GM06990 (cell line): ENCODE results near the gene PAX5.

ENCODE experiments used
- DNase-seq: peaks from one replicate; pipeline ENCODE4 v3.0.0-alpha.2; 2011; ENCODE audit not compliant: insufficient read length; ENCODE audit errors: extremely low read depth
- H3K27me3 ChIP-seq: replicated peaks from 2 replicates; pipeline ENCODE4 v1.6.0; 2011; ENCODE audit warnings: low read length; ENCODE audit not compliant: control insufficient read depth, insufficient read depth
- H3K36me3 ChIP-seq: 2 replicates; pipeline ENCODE4 v1.5.1; 2011; ENCODE audit warnings: low read length; ENCODE audit not compliant: control insufficient read depth, insufficient read depth
- H3K4me3 ChIP-seq: replicated peaks from 2 replicates; pipeline ENCODE4 v1.5.1; 2011; ENCODE audit warnings: low read depth, mild to moderate bottlenecking, control low read depth, low read length
- CTCF ChIP-seq: IDR thresholded peaks from 2 replicates; pipeline ENCODE4 v1.5.1; 2011; ENCODE audit warnings: low read length, control low read depth, mild to moderate bottlenecking, inconsistent platforms; ENCODE audit not compliant: insufficient read depth, poor library complexity, severe bottlenecking

PAX5 gene

DNA sequence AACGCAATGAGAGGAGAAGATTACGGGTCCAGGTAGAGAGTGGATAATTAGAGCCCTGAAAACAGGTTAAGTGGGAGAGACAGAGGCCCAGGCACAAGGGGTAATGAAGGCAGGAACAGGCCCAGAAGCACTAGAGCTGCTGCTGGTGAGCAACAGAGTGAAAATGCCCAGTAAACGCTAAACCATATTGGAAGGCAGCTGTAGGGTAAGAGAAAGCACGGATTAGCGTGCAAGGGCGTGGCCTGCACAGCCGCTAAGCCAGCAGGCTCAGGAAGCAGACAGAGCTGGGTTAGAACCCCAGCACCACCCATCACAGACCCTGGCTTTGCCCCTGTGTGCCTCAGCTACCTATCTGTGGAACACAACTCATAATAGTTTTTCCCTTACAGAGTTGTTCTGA lies 93.2 kb downstream of the PAX5 start:
- no peak for TF ChIP-seq CTCF
- Histone ChIP-seq H3K36me3 (peaks cover 20% of the 10 kb centered on the region), H3K4me3 (no peak overlapping the region), H3K27me3 (no peaks in the 10 kb centered on the region)
- DNase-seq, result no peak

DNA sequence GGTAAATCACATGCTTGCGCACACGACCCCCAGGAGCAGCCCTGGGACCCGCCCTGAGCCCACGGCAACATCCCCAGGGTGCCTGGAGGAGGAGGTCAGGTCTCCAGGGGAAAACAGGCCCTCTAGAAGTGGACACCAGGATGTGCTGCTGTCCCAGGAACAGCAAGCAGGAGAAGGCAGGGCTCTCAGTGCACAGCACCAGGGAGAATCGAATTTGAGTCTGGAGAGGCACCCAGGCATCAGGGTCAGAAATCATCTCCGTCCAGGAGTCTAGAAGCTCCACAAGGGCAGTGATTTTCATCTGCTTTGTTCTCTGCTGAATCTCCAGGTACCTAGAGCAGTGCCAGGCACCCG lies 93.6 kb downstream of the PAX5 start:
- no peaks in the 10 kb centered on the region for H3K27me3 ChIP-seq
- H3K36me3 ChIP-seq, result peaks cover 18% of the 10 kb centered on the region
- H3K4me3 ChIP-seq, result no peak overlapping the region
- no peak for DNase-seq
- no peak for TF ChIP-seq CTCF

GRCh38 chr9:36939655-36940499 lies 94.2 kb downstream of the PAX5 start:
- Histone ChIP-seq H3K27me3 (no peaks in the 10 kb centered on the region), H3K36me3 (peaks cover 19% of the 10 kb centered on the region), H3K4me3 (no peak overlapping the region)
- DNase-seq, result no peak
- TF ChIP-seq CTCF, result no peak

- TF ChIP-seq CTCF, result no peak
These were observed 94.9 kb downstream of the PAX5 start for GRCh38 chr9:36939214-36939613.

DNA sequence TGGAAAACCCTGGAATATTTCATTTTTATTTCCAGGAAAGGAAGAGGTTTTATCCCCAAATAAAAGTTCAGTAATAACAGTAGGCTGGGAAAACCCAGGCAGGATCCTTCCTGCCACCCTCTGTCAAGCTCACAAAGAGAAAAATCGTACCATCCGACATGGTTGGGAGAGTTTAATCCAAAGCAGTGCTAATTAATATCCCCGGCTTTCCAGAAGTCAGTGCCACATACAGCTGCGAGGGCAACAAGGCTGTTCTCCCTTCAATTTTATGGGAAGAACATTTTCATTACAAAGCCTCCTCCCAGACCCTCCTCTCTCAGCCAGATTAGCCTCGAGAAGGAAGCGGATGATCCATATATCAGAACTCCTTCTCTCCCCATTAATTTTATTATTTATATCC lies 95.5 kb downstream of the PAX5 start:
- Histone ChIP-seq H3K36me3 (peaks cover 29% of the 10 kb centered on the region), H3K4me3 (no peak overlapping the region), H3K27me3 (no peaks in the 10 kb centered on the region)
- no peak for TF ChIP-seq CTCF
- DNase-seq, result no peak

More at GRCh38 chr9:36939214-36939613, 94.9 kb downstream of the PAX5 start:
- no peaks in the 10 kb centered on the region for H3K27me3 ChIP-seq
- no peak for DNase-seq
- H3K4me3 ChIP-seq, result no peak overlapping the region
- peaks cover 24% of the 10 kb centered on the region for H3K36me3 ChIP-seq
